Neuronal stem cell (in vitro differentiated cells): ENCODE data around the gene POU6F1.
A peak's percentile ranks its signal among the peaks of the same experiment; 100 is the strongest.

Source experiments
- DNase-seq: peaks from one replicate; pipeline ENCODE4 v3.0.0-alpha.2; 2013; ENCODE audit warnings: low spot score
- H2AFZ ChIP-seq: one replicate; pipeline ENCODE4 v1.6.1; 2013; ENCODE audit warnings: mild to moderate bottlenecking, low read length, inconsistent platforms
- H2AK5ac ChIP-seq: 2 replicates; pipeline ENCODE4 v1.6.1; 2013; ENCODE audit warnings: low read depth, mild to moderate bottlenecking, inconsistent platforms, low read length, moderate library complexity, mixed read lengths
- H2BK120ac ChIP-seq: 2 replicates; pipeline ENCODE4 v1.6.1; 2013; ENCODE audit warnings: low read depth, mild to moderate bottlenecking, inconsistent platforms, low read length, moderate library complexity, mixed read lengths
- H2BK12ac ChIP-seq: one replicate; pipeline ENCODE4 v1.6.1; 2013; ENCODE audit warnings: low read length, inconsistent platforms
- H2BK15ac ChIP-seq: 2 replicates; pipeline ENCODE4 v1.6.1; 2013; ENCODE audit warnings: mild to moderate bottlenecking, low read length, inconsistent platforms, mixed read lengths
- H2BK5ac ChIP-seq: one replicate; pipeline ENCODE4 v1.6.1; 2013; ENCODE audit warnings: inconsistent platforms, mild to moderate bottlenecking, low read length, moderate library complexity
- H3K14ac ChIP-seq: one replicate; pipeline ENCODE4 v1.6.1; 2013; ENCODE audit warnings: low read length, inconsistent platforms
- H3K18ac ChIP-seq: 2 replicates; pipeline ENCODE4 v1.6.1; 2013; ENCODE audit warnings: low read length, inconsistent platforms
- H3K23ac ChIP-seq: 2 replicates; pipeline ENCODE4 v1.6.1; 2013; ENCODE audit warnings: low read depth, mild to moderate bottlenecking, mixed read lengths, low read length, inconsistent platforms; ENCODE audit not compliant: poor library complexity
- H3K27ac ChIP-seq: replicated peaks from 3 replicates; pipeline ENCODE4 v1.5.1; 2013; ENCODE audit warnings: low read length, inconsistent platforms
- H3K27me3 ChIP-seq, 3 experiments: 2 replicates each; pipeline ENCODE4 v1.6.1; 2013; ENCODE audit warnings: low read length in 3 of 3, mild to moderate bottlenecking in 2 of 3, inconsistent platforms in 1 of 3, low read depth in 1 of 3, mixed read lengths in 1 of 3, moderate library complexity in 1 of 3; ENCODE audit not compliant: control insufficient read depth in 3 of 3, insufficient read depth in 3 of 3
- H3K36me3 ChIP-seq, 2 donors: replicated peaks in 1 of 2; 2 replicates each; pipeline ENCODE4 v1.6.1; 2013; ENCODE audit warnings: low read length in 2 of 2; ENCODE audit not compliant: control insufficient read depth in 2 of 2, insufficient read depth in 2 of 2
- H3K4ac ChIP-seq: 2 replicates; pipeline ENCODE4 v1.6.1; 2013; ENCODE audit warnings: inconsistent platforms, mild to moderate bottlenecking, low read length, moderate library complexity
- H3K4me1 ChIP-seq, 2 donors: 1 replicate in 1 of 2; 2 replicates in 1 of 2; pipeline ENCODE4 v1.6.1; 2013; ENCODE audit warnings: low read length in 2 of 2, low read depth in 1 of 2; ENCODE audit not compliant: control insufficient read depth in 2 of 2, insufficient read depth in 1 of 2
- H3K4me2 ChIP-seq: one replicate; pipeline ENCODE4 v1.6.1; 2013; ENCODE audit warnings: mild to moderate bottlenecking, low read length, inconsistent platforms; ENCODE audit not compliant: insufficient read depth, poor library complexity, severe bottlenecking
- H3K4me3 ChIP-seq, 2 donors: 2 replicates each; pipeline ENCODE4 v1.5.1; 2013; ENCODE audit warnings: low read length in 2 of 2, mild to moderate bottlenecking in 2 of 2, inconsistent platforms in 1 of 2, moderate library complexity in 1 of 2
- H3K79me1 ChIP-seq: one replicate; pipeline ENCODE4 v1.6.1; 2013; ENCODE audit warnings: low read depth, mild to moderate bottlenecking, inconsistent platforms, low read length, moderate library complexity
- H3K9ac ChIP-seq: one replicate; pipeline ENCODE4 v1.6.1; 2013; ENCODE audit warnings: mild to moderate bottlenecking, low read depth, low read length, inconsistent platforms; ENCODE audit not compliant: poor library complexity
- H3K9me3 ChIP-seq, 2 donors: replicated peaks in 1 of 2; 2 replicates each; pipeline versions ENCODE3 to v1.6.1; 2013; ENCODE audit warnings: low read length in 2 of 2, mild to moderate bottlenecking in 2 of 2, inconsistent platforms in 1 of 2, low read depth in 1 of 2, mixed read lengths in 1 of 2, moderate library complexity in 1 of 2; ENCODE audit not compliant: control insufficient read depth in 2 of 2, insufficient read depth in 1 of 2
- H4K8ac ChIP-seq: one replicate; pipeline ENCODE4 v1.6.1; 2013; ENCODE audit warnings: low read depth, mild to moderate bottlenecking, inconsistent platforms, low read length, moderate library complexity
- H4K91ac ChIP-seq: one replicate; pipeline ENCODE4 v1.6.1; 2013; ENCODE audit warnings: low read length, low read depth, mild to moderate bottlenecking, inconsistent platforms; ENCODE audit not compliant: poor library complexity
- WGBS, 2 donors: extraction: QIAGEN DNeasy Blood & Tissue Kit; methylation state at CpG; one replicate each; pipeline ENCODE4 v1.1.7; 2013; ENCODE audit warnings: missing lambda C conversion rate in 2 of 2, mixed read lengths in 1 of 2; ENCODE audit not compliant: insufficient read length in 2 of 2, insufficient replicate concordance in 1 of 2; ENCODE audit errors: extremely low coverage in 2 of 2; 5-methylcytosine and 5-hydroxymethylcytosine counted together

The POU6F1 gene

GRCh38 chr12:51188359-51189051, 29.4 kb downstream of the POU6F1 start:
- H4K91ac ChIP-seq = no peak overlapping the region
- no peak overlapping the region for H2BK120ac ChIP-seq
- H2BK15ac ChIP-seq = no peak overlapping the region
- no peaks in the 10 kb centered on the region for H3K79me1 ChIP-seq
- no peak overlapping the region for H4K8ac ChIP-seq
- no peak overlapping the region for H3K4ac ChIP-seq
- no peak for DNase-seq
- no peaks in the 10 kb centered on the region for H3K36me3 ChIP-seq
- no CpG with 5 or more reads among the region's 14 CpGs for WGBS, 2 donors
- H3K4me2 ChIP-seq = no peak overlapping the region
- no peaks in the 10 kb centered on the region for H3K27me3 ChIP-seq
- peak overlapping the region in 1 of 2 donors; percentile 48 for H3K4me3 ChIP-seq
- no peak overlapping the region for H3K9ac ChIP-seq
- no peak overlapping the region for H2BK5ac ChIP-seq
- peaks cover 12 to 14% of the 10 kb centered on the region in 2 donors for H3K4me1 ChIP-seq
- no peak overlapping the region for H2BK12ac ChIP-seq
- H3K14ac ChIP-seq = no peak overlapping the region
- no peak overlapping the region for H2AK5ac ChIP-seq
- H3K9me3 ChIP-seq = peaks cover 0 to 2% of the 10 kb centered on the region in 2 donors
- H3K23ac ChIP-seq = peak overlapping the region; percentile 27
- no peak overlapping the region for H3K18ac ChIP-seq
- H3K27ac ChIP-seq = no peak overlapping the region
- H2AFZ ChIP-seq = no peak overlapping the region

- no peak overlapping the region for H3K9ac ChIP-seq
- no peak overlapping the region for H3K23ac ChIP-seq
- H2AK5ac ChIP-seq = no peak overlapping the region
- WGBS, 2 donors = no CpG with 5 or more reads among the region's 5 CpGs
- no peak overlapping the region for H3K18ac ChIP-seq
- H3K14ac ChIP-seq = no peak overlapping the region
- H3K9me3 ChIP-seq = peaks cover 0 to 2% of the 10 kb centered on the region in 2 donors
- no peak overlapping the region for H3K4me2 ChIP-seq
- no peak overlapping the region for H3K4me3 ChIP-seq
- H3K4me1 ChIP-seq = peaks cover 12 to 14% of the 10 kb centered on the region in 2 donors
- no peak overlapping the region for H2BK15ac ChIP-seq
- H2AFZ ChIP-seq = peak overlapping the region; percentile 82
- H4K91ac ChIP-seq = no peak overlapping the region
- no peak overlapping the region for H3K4ac ChIP-seq
- H4K8ac ChIP-seq = no peak overlapping the region
- H2BK5ac ChIP-seq = no peak overlapping the region
- no peak for DNase-seq
- H3K27me3 ChIP-seq = no peaks in the 10 kb centered on the region
- H2BK120ac ChIP-seq = no peak overlapping the region
- H3K27ac ChIP-seq = no peak overlapping the region
- H2BK12ac ChIP-seq = no peak overlapping the region
- no peaks in the 10 kb centered on the region for H3K36me3 ChIP-seq
- no peaks in the 10 kb centered on the region for H3K79me1 ChIP-seq
Observed at GRCh38 chr12:51187370-51187987, 30.4 kb downstream of the POU6F1 start.

GRCh38 chr12:51186465-51187085, 31.3 kb downstream of the POU6F1 start:
- no peak overlapping the region for H3K4me3 ChIP-seq
- no peak overlapping the region for H3K27ac ChIP-seq
- H3K9ac ChIP-seq = no peak overlapping the region
- no peak overlapping the region for H2BK12ac ChIP-seq
- no peak overlapping the region for H3K18ac ChIP-seq
- no CpG with 5 or more reads among the region's 3 CpGs for WGBS, 2 donors
- H4K91ac ChIP-seq = no peak overlapping the region
- peak overlapping the region; percentile 82 for H2AFZ ChIP-seq
- H3K4ac ChIP-seq = no peak overlapping the region
- no peak overlapping the region for H2AK5ac ChIP-seq
- no peaks in the 10 kb centered on the region for H3K36me3 ChIP-seq
- H2BK5ac ChIP-seq = no peak overlapping the region
- H2BK120ac ChIP-seq = no peak overlapping the region
- H3K27me3 ChIP-seq = no peaks in the 10 kb centered on the region
- H3K4me2 ChIP-seq = no peak overlapping the region
- H4K8ac ChIP-seq = no peak overlapping the region
- no peak overlapping the region for H2BK15ac ChIP-seq
- H3K14ac ChIP-seq = no peak overlapping the region
- peaks cover 12 to 14% of the 10 kb centered on the region in 2 donors for H3K4me1 ChIP-seq
- no peaks in the 10 kb centered on the region for H3K79me1 ChIP-seq
- peaks cover 0 to under 1% of the 10 kb centered on the region in 2 donors for H3K9me3 ChIP-seq
- no peak for DNase-seq
- H3K23ac ChIP-seq = no peak overlapping the region

GRCh38 chr12:51185171-51185717, 32.6 kb downstream of the POU6F1 start:
- no peak for DNase-seq
- H3K27ac ChIP-seq = no peak overlapping the region

More at GRCh38 chr12:51185171-51185717, 32.6 kb downstream of the POU6F1 start:
- no CpG with 5 or more reads among the region's 6 CpGs for WGBS, 2 donors
- Histone ChIP-seq H2AK5ac (no peak overlapping the region), H2BK12ac (no peak overlapping the region), H4K8ac (no peak overlapping the region), H2BK120ac (no peak overlapping the region), H3K23ac (no peak overlapping the region), H3K4ac (no peak overlapping the region), H3K9ac (no peak overlapping the region), H4K91ac (no peak overlapping the region), H3K14ac (no peak overlapping the region), H3K4me1 (peaks cover 12 to 14% of the 10 kb centered on the region in 2 donors), H3K36me3 (no peaks in the 10 kb centered on the region), H3K4me3 (peak overlapping the region in 1 of 2 donors; percentile 59), H2BK5ac (no peak overlapping the region), H3K4me2 (no peak overlapping the region), H3K79me1 (no peaks in the 10 kb centered on the region), H3K18ac (no peak overlapping the region), H3K9me3 (no peaks in the 10 kb centered on the region), H2BK15ac (no peak overlapping the region), H2AFZ (no peak overlapping the region), H3K27me3 (no peaks in the 10 kb centered on the region)
